ENCODE data around the gene B4GALNT2. TPM values are rescaled to one million over a fixed set of nuclear protein-coding genes. Genes with fewer than 3 reads are reported as not detected.

Gene B4GALNT2
- total RNA-seq, 3 donors from 2014 or later = 23.6 to 138 (median 31.7) TPM

DNA sequence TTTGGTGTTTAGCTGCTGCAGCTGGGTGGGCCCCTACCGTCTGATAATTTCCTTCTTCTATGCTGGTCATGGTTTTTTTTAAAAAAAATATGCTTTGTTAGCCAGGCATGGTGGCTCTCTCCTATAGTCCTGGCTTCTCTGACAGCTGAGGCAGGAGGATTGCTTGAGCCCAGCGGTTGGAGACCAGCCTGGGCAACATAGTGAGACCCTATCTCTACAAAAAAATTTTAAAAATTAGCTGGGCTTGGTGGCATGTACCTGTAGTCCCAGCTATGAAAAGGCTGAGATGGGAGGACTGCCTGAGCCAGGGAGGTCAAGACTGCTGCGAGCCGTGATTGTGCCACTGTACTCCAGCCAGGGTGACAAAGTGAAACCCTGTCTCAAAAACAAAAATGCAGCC lies 19.4 kb downstream of the B4GALNT2 start:
- no peak overlapping the region for H3K4me3 ChIP-seq
- no peaks in the 10 kb centered on the region for H3K36me3 ChIP-seq (ENCODE audit: low read depth)
- DNase-seq (no peak), ATAC-seq (no peak)
- no peaks in the 10 kb centered on the region for H3K9me3 ChIP-seq
- intact Hi-C loops (cut with DNase I, micrococcal nuclease) = no loop called here
- no peaks in the 10 kb centered on the region for H3K4me1 ChIP-seq (ENCODE audit: low read depth)
- TF ChIP-seq CTCF (IDR thresholded peaks at IDR 0.05) = no peak

DNA sequence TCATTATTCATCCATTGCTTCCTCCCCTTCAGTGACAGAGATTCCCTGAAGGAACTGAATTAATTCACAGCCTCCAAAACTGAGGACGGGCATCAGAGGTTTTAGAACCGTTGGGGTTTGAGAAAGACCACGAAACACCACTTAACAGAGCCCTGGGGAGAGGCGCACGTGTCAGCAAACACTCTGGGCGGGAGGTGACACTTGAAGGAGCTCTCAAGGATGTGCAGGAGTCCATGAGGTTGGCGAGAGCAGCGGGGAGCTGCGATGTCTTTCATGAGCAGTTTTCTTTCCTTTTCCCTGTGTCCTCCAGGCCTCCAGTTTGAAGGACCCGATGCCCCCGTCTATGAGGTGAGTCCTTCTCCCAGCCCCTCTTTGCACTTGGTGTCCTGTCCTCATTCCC lies 23.7 kb downstream of the B4GALNT2 start:
- Histone ChIP-seq H3K36me3 (ENCODE audit: low read depth) (no peaks in the 10 kb centered on the region), H3K9me3 (no peaks in the 10 kb centered on the region), H3K4me3 (no peak overlapping the region), H3K4me1 (ENCODE audit: low read depth) (no peaks in the 10 kb centered on the region)
- no peak for DNase-seq
- ATAC-seq = no peak
- intact Hi-C loops (cut with DNase I, micrococcal nuclease) = no loop called here
- TF ChIP-seq CTCF (IDR thresholded peaks at IDR 0.05) = no peak

DNA sequence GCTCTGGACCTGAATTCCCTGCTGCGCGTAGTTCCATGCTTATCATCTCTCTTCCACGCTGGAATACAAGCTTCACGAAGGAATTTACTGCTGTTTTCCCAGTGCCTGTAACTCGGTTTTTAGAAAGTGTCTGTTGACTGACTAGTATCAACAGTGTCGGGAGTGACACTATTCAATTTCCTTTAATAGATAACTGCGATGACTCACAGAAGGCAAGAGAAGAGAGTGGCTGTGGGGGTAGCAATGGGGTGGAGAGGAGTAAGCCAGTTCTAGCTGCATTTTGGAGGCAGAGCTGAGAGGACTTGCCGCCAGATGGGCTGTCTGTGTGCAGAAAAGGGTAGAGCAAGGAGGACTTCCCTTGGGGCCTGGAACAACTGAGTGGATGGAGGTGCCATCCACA lies 25.2 kb downstream of the B4GALNT2 start:
- DNase-seq (no peak), ATAC-seq (no peak)
- Histone ChIP-seq H3K36me3 (ENCODE audit: low read depth) (no peaks in the 10 kb centered on the region), H3K4me1 (ENCODE audit: low read depth) (no peaks in the 10 kb centered on the region), H3K4me3 (no peak overlapping the region), H3K9me3 (no peaks in the 10 kb centered on the region)
- TF ChIP-seq CTCF (IDR thresholded peaks at IDR 0.05) = no peak
- intact Hi-C loops (cut with DNase I, micrococcal nuclease) = no loop called here

DNA sequence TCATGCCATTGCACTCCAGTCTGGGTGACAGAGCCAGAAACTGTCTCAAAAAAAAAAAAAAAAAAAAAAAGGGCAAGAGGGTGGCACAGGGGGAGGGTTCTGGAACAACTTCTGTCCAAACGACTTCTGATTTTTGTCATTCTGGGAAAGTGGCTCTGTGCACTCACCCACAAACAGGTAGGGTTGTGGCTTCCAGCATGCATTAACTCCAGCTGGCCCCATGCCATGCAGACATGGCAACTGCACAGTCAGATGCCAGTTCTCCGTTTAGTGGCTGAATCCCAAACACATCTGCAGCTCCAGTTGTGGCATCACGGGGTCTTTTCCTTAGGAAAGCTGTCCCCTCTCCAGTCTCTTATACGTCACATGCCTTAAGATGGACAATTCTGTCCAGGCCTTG lies 30.3 kb downstream of the B4GALNT2 start:
- no peak for TF ChIP-seq CTCF (IDR thresholded peaks at IDR 0.05)
- no peaks in the 10 kb centered on the region for H3K4me1 ChIP-seq (ENCODE audit: low read depth)
- no peaks in the 10 kb centered on the region for H3K9me3 ChIP-seq
- intact Hi-C loops (cut with DNase I, micrococcal nuclease) = no loop called here
- no peaks in the 10 kb centered on the region for H3K36me3 ChIP-seq (ENCODE audit: low read depth)
- DNase-seq = no peak
- no peak for ATAC-seq
- no peak overlapping the region for H3K4me3 ChIP-seq

- ATAC-seq (no peak), DNase-seq (no peak)
- H3K9me3 ChIP-seq = no peaks in the 10 kb centered on the region
- TF ChIP-seq CTCF (IDR thresholded peaks at IDR 0.05) = no peak
- H3K36me3 ChIP-seq (ENCODE audit: low read depth) = no peaks in the 10 kb centered on the region
- H3K4me3 ChIP-seq = no peak overlapping the region
- intact Hi-C loops (cut with DNase I, micrococcal nuclease) = no loop called here
- no peaks in the 10 kb centered on the region for H3K4me1 ChIP-seq (ENCODE audit: low read depth)
These were observed 32.6 kb downstream of the B4GALNT2 start for GRCh38 chr17:49165143-49165542.

- intact Hi-C loops (cut with DNase I, micrococcal nuclease) = no loop called here
- ATAC-seq (no peak), DNase-seq (no peak)
- Histone ChIP-seq H3K9me3 (no peaks in the 10 kb centered on the region), H3K4me3 (no peak overlapping the region), H3K36me3 (ENCODE audit: low read depth) (no peaks in the 10 kb centered on the region), H3K4me1 (ENCODE audit: low read depth) (no peaks in the 10 kb centered on the region)
- TF ChIP-seq CTCF (IDR thresholded peaks at IDR 0.05) = no peak
These were observed 36.1 kb downstream of the B4GALNT2 start for GRCh38 chr17:49168706-49169105.

All from mucosa of descending colon (tissue), 3 donors.